HepG2 (cell line): ENCODE data around the gene JMJD6. TPM values are rescaled to one million over a fixed set of nuclear protein-coding genes. Genes with fewer than 3 reads are reported as not detected.
A peak's percentile ranks its signal among the peaks of the same experiment; 100 is the strongest.

ENCODE experiments used
- ATF1 ChIP-seq: IDR thresholded peaks from 2 replicates; pipeline ENCODE4 v1.6.1; 2016; ENCODE audit warnings: mild to moderate bottlenecking, control low read depth
- DR1 ChIP-seq: sonication (generic); formaldehyde crosslinking; IDR thresholded peaks from 2 replicates; pipeline ENCODE4 v1.8.0; 2021; ENCODE audit warnings: mild to moderate bottlenecking, missing genetic modification reagents, inconsistent platforms
- FOSL2 ChIP-seq: sonication (generic); formaldehyde crosslinking; IDR thresholded peaks from 2 replicates; pipeline ENCODE4 v1.4.0; 2020; ENCODE audit warnings: missing genetic modification reagents
- KDM4B ChIP-seq: sonication (generic); formaldehyde crosslinking; IDR thresholded peaks from 2 replicates; pipeline ENCODE4 v1.4.0; 2020; ENCODE audit warnings: missing genetic modification reagents
- MEIS2 ChIP-seq: sonication (generic); formaldehyde crosslinking; IDR thresholded peaks from 2 replicates; pipeline ENCODE4 v1.9.0; 2021; ENCODE audit warnings: mild to moderate bottlenecking, missing genetic modification reagents
- MXD4 ChIP-seq: IDR thresholded peaks from 2 replicates; pipeline ENCODE4 v1.6.1; 2016; ENCODE audit warnings: mild to moderate bottlenecking, missing biosample characterization, missing genetic modification reagents
- NR3C1 ChIP-seq: sonication (generic); formaldehyde crosslinking; IDR thresholded peaks from 2 replicates; pipeline ENCODE4 v1.4.0; 2020; ENCODE audit warnings: missing genetic modification reagents
- PCBP2 ChIP-seq: fragments of 200-400 bp; formaldehyde crosslinking; optimal IDR thresholded peaks from 2 replicates; pipeline ENCODE3; 2018; ENCODE audit warnings: low read length, low read depth; ENCODE audit not compliant: poor library complexity, severe bottlenecking
- POLR2A ChIP-seq, 2 experiments: IDR thresholded peaks; 2 replicates each; pipeline ENCODE4 v1.6.1; 2011; ENCODE audit warnings: low read depth in 2 of 2, low read length in 2 of 2, mild to moderate bottlenecking in 1 of 2, moderate library complexity in 1 of 2; ENCODE audit not compliant: insufficient read depth in 1 of 2
- SOX6 ChIP-seq, 2 experiments: fragments of 450-650 bp in 1 of 2; sonication (generic) in 1 of 2; formaldehyde crosslinking in 1 of 2; IDR thresholded peaks; 2 replicates each; pipeline versions ENCODE4 v1.4.0 to v1.6.1; 2017 to 2020; ENCODE audit warnings: antibody characterized with exemption in 1 of 2, mild to moderate bottlenecking in 1 of 2, missing genetic modification reagents in 1 of 2
- ZNF329 ChIP-seq: sonication (generic); formaldehyde crosslinking; IDR thresholded peaks from 2 replicates; pipeline ENCODE4 v1.9.0; 2021; ENCODE audit warnings: low read depth, mild to moderate bottlenecking, missing genetic modification reagents
- ZNF354B ChIP-seq: sonication (generic); formaldehyde crosslinking; IDR thresholded peaks from 2 replicates; pipeline ENCODE4 v1.8.0; 2022; ENCODE audit warnings: mild to moderate bottlenecking, missing genetic modification reagents
- ZNF572 ChIP-seq: sonication (generic); formaldehyde crosslinking; IDR thresholded peaks from 2 replicates; pipeline ENCODE4 v1.5.1; 2020; ENCODE audit warnings: mild to moderate bottlenecking, missing genetic modification reagents
- ZNF713 ChIP-seq: sonication (generic); formaldehyde crosslinking; IDR thresholded peaks from 2 replicates; pipeline ENCODE4 v1.4.0; 2020; ENCODE audit warnings: mild to moderate bottlenecking, missing genetic modification reagents
- polyA plus RNA-seq, 8 experiments: library from polyadenylated mRNA; depleted of rRNA in 3 of 8; stranded (reverse) in 7 of 8; unstranded in 1 of 8; fragments of >200 nt; fragmentation: Illumina TruSeq in 4 of 8; extraction: Trizol in 4 of 8; gene quantifications; 2 replicates each; pipeline versions ENCODE4 v1.2.1 to v1.2.3, GENCODE V29; 2011 to 2016; ENCODE audit warnings: low read depth in 4 of 8, missing spikeins in 1 of 8, mixed read lengths in 1 of 8; ENCODE audit not compliant: insufficient read depth in 1 of 8
- total RNA-seq, 5 experiments: library from RNA; depleted of rRNA; stranded (reverse); fragments of >200 nt; fragmentation: Illumina TruSeq; extraction: Trizol; gene quantifications; 2 replicates each; pipeline ENCODE4 v1.2.3, GENCODE V29; 2016; ENCODE audit warnings: low read depth in 1 of 5
- TF ChIP-seq, protein P1 (sequence below): sonication (generic); formaldehyde crosslinking; IDR thresholded peaks from 2 replicates; pipeline ENCODE4 v1.4.0; 2020; ENCODE audit warnings: missing genetic modification reagents, mild to moderate bottlenecking, borderline replicate concordance
- TF ChIP-seq, protein P2 (sequence below): sonication (generic); formaldehyde crosslinking; IDR thresholded peaks from 2 replicates; pipeline ENCODE4 v1.5.0; 2020; ENCODE audit warnings: mild to moderate bottlenecking, missing genetic modification reagents
- TF ChIP-seq, protein P3 (sequence below): IDR thresholded peaks from 2 replicates; pipeline ENCODE4 v1.6.1; 2016; ENCODE audit warnings: low read depth, borderline replicate concordance
- TF ChIP-seq, protein P4 (sequence below): sonication (generic); formaldehyde crosslinking; IDR thresholded peaks from 2 replicates; pipeline ENCODE4 v1.4.0; 2020; ENCODE audit warnings: missing genetic modification reagents, borderline replicate concordance
- TF ChIP-seq, protein P5 (sequence below): fragments of 450-650 bp; IDR thresholded peaks from 2 replicates; pipeline ENCODE4 v1.6.1; 2016

JMJD6 gene
- total and polyA plus RNA-seq, 2 of the 13 experiments (the other 11 are each of a cell fraction or from before 2014, with no cell fraction given): 33.6 to 41.0 TPM

DNA sequence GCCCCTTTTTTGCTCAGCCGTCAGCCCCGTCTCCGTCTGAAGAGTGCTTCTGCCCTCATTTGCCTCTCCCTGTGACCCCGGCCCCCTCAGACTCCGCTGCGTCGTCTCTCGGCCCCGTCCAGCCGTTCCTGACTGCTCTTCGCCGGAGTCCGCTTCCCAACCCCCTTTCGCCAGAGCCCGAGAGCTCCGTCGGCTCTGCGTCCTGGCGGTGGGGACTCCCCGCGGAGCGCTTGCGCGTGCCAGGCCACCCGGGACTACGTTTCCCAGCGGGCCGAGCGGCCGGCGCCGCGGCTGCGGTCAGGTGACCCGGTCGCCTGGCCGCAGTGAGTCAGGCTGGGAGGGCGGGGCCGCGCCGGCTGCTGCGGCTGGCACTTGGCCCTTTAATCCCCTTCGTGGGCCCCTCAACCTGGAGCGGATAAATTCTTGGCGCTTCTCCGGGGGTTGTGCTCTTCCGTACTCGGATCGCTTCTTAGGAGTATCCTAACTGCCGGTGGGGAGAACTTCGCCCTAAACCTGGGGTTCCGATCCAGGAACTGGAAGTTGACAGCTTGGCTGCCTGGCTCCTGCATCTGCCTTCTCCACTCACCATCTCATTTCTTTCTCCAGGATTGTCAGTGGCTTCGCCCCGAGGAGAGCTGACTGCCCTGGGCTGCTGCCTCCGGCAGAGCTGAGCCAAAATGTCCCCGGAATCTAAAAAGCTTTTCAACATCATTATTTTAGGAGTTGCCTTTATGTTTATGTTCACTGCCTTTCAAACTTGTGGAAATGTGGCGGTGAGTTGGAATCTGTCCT lies 11.5 kb upstream of the JMJD6 start, which contains the start of gene MFSD11 (continued):
- TF ChIP-seq, protein P1, sequence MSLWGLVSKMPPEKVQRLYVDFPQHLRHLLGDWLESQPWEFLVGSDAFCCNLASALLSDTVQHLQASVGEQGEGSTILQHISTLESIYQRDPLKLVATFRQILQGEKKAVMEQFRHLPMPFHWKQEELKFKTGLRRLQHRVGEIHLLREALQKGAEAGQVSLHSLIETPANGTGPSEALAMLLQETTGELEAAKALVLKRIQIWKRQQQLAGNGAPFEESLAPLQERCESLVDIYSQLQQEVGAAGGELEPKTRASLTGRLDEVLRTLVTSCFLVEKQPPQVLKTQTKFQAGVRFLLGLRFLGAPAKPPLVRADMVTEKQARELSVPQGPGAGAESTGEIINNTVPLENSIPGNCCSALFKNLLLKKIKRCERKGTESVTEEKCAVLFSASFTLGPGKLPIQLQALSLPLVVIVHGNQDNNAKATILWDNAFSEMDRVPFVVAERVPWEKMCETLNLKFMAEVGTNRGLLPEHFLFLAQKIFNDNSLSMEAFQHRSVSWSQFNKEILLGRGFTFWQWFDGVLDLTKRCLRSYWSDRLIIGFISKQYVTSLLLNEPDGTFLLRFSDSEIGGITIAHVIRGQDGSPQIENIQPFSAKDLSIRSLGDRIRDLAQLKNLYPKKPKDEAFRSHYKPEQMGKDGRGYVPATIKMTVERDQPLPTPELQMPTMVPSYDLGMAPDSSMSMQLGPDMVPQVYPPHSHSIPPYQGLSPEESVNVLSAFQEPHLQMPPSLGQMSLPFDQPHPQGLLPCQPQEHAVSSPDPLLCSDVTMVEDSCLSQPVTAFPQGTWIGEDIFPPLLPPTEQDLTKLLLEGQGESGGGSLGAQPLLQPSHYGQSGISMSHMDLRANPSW (CRISPR knock-in tag): peak; percentile 95
- TF ChIP-seq, protein P2, sequence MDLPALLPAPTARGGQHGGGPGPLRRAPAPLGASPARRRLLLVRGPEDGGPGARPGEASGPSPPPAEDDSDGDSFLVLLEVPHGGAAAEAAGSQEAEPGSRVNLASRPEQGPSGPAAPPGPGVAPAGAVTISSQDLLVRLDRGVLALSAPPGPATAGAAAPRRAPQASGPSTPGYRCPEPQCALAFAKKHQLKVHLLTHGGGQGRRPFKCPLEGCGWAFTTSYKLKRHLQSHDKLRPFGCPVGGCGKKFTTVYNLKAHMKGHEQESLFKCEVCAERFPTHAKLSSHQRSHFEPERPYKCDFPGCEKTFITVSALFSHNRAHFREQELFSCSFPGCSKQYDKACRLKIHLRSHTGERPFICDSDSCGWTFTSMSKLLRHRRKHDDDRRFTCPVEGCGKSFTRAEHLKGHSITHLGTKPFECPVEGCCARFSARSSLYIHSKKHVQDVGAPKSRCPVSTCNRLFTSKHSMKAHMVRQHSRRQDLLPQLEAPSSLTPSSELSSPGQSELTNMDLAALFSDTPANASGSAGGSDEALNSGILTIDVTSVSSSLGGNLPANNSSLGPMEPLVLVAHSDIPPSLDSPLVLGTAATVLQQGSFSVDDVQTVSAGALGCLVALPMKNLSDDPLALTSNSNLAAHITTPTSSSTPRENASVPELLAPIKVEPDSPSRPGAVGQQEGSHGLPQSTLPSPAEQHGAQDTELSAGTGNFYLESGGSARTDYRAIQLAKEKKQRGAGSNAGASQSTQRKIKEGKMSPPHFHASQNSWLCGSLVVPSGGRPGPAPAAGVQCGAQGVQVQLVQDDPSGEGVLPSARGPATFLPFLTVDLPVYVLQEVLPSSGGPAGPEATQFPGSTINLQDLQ (CRISPR knock-in tag): no peak
- TF ChIP-seq, protein P3, sequence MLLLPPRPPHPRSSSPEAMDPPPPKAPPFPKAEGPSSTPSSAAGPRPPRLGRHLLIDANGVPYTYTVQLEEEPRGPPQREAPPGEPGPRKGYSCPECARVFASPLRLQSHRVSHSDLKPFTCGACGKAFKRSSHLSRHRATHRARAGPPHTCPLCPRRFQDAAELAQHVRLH: peak; percentile 79; the same call in 1 of the 2 replicates
- TF ChIP-seq MXD4 (CRISPR knock-in tag) (peak; percentile 77; the same call in 1 of the 2 replicates), DR1 (CRISPR knock-in tag) (no peak), ZNF713 (no peak), ZNF329 (CRISPR knock-in tag) (no peak), PCBP2 (no peak), KDM4B (peak; percentile 41; the same call in 1 of the 2 replicates), MEIS2 (CRISPR knock-in tag) (no peak), FOSL2 (CRISPR knock-in tag) (peak; percentile 91), NR3C1 (CRISPR knock-in tag) (0 out of 2 replicates have a peak, but pooled peaks have one; percentile 61), SOX6 (IDR thresholded peaks at IDR 0.05) (no peak), SOX6 (CRISPR knock-in tag; IDR thresholded peaks at IDR 0.05) (no peak), ZNF354B (no peak), POLR2A (IDR thresholded peaks at IDR 0.05; ENCODE audit: insufficient read depth in 1 of 2, low read depth in 2 of 2, low read length in 2 of 2) (no peak; a peak in 2 of 4 replicates), ATF1 (CRISPR knock-in tag) (no peak), ZNF572 (CRISPR knock-in tag) (no peak; the same call in 1 of the 2 replicates)
- TF ChIP-seq, protein P4, sequence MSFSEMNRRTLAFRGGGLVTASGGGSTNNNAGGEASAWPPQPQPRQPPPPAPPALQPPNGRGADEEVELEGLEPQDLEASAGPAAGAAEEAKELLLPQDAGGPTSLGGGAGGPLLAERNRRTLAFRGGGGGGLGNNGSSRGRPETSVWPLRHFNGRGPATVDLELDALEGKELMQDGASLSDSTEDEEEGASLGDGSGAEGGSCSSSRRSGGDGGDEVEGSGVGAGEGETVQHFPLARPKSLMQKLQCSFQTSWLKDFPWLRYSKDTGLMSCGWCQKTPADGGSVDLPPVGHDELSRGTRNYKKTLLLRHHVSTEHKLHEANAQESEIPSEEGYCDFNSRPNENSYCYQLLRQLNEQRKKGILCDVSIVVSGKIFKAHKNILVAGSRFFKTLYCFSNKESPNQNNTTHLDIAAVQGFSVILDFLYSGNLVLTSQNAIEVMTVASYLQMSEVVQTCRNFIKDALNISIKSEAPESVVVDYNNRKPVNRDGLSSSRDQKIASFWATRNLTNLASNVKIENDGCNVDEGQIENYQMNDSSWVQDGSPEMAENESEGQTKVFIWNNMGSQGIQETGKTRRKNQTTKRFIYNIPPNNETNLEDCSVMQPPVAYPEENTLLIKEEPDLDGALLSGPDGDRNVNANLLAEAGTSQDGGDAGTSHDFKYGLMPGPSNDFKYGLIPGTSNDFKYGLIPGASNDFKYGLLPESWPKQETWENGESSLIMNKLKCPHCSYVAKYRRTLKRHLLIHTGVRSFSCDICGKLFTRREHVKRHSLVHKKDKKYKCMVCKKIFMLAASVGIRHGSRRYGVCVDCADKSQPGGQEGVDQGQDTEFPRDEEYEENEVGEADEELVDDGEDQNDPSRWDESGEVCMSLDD (CRISPR knock-in tag): no peak
- TF ChIP-seq, protein P5, sequence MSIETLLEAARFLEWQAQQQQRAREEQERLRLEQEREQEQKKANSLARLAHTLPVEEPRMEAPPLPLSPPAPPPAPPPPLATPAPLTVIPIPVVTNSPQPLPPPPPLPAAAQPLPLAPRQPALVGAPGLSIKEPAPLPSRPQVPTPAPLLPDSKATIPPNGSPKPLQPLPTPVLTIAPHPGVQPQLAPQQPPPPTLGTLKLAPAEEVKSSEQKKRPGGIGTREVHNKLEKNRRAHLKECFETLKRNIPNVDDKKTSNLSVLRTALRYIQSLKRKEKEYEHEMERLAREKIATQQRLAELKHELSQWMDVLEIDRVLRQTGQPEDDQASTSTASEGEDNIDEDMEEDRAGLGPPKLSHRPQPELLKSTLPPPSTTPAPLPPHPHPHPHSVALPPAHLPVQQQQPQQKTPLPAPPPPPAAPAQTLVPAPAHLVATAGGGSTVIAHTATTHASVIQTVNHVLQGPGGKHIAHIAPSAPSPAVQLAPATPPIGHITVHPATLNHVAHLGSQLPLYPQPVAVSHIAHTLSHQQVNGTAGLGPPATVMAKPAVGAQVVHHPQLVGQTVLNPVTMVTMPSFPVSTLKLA: no peak; the same call in 1 of the 2 replicates
